Measurements from ENCODE around the gene PARP12.

Gene PARP12

DNA sequence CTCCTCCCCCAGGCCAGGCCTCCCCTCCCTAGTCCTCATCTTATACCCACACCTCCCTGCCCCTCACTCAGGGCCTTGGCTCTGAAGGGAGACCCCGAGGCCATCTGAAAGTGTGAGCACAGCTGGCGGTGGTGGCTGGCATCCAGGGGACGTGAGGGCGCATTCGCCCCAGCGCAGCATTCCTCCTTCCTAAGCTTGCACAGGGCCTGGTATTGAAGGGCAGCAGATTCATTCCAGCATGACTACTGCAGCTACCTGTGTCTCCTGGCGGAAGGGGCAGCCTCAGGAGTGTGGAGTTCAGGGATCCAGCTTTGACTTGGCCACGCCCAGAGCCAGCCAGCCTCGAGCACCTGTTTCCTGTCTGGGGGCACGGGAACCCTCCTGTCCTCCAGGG, 72.6 kb downstream of the PARP12 start:
- no peak for DNase-seq

DNA sequence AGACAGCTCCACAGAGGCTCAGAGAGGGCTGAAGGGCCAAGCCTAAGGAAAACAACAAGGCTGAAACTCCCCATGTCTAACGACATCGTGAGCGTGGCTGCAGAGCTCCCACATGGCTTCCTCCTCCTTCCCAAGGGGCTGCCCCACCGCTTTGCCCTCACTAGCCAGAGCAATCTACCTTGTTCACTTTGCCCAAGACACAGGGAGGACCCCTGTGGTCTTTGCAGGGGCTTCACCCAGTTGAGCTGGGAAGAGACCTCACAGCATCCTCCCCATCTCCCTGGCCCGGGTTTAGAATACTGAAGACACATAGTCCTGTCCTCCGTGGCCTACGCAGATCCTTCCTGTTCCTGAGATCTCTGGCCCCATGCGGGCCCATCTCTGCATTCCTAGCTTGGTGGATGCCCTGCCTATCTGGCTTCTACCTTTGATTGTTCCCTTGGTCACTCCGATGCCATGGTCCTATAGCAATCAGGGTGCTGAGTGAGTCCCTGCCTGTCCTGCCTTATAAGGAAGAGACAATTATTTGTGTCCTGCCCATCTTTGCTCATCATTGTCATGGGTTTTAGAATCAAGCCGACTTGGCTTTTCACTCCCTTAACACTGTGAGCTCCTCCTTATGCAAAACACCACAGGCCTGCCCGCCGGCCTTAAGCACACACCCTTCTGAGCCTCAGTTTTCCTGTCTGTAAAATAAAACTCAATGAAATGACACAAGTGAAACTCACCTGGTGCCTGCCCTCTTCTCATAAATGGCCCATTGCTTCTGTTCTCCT, 73.2 kb downstream of the PARP12 start:
- DNase-seq, result no peak

DNA sequence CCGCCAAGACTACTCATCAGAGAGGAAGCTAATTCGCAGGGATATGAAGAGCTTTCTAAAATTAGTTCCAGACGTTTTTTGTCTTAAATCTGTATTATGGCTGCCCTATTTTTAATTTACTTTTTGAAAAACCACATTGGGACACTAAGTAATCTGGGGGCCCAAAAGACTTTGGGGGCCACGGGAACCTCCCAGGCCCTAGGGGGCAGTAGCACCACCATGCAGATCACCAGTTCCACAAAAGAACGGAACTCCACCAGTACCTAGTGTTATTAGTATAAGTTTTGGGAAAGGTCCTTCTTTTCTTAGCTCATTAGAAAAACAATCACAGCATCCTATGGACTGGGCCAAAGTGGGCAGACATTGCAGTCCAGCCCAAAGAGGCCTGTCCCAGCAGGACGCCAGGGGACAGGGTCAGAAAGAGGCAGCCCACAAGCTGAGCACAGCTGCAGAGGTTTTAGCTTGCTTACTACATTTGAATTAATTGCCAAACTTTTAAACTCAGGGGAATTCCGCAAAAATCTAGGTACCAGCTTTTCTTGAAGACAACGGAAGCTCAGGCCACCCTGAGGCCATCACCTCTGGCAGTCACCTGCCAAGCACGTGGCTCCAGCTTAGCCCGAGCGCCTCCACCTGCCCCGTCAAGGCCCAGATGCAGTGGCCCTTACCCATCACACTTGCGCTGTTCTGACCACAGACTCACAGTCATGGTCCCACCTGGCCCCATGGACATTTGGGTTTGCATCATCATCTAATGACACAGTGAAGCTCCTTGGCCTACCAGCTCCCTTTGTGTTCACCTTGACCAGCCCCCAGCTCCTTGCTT, 74.8 kb downstream of the PARP12 start:
- no peak for DNase-seq

DNA sequence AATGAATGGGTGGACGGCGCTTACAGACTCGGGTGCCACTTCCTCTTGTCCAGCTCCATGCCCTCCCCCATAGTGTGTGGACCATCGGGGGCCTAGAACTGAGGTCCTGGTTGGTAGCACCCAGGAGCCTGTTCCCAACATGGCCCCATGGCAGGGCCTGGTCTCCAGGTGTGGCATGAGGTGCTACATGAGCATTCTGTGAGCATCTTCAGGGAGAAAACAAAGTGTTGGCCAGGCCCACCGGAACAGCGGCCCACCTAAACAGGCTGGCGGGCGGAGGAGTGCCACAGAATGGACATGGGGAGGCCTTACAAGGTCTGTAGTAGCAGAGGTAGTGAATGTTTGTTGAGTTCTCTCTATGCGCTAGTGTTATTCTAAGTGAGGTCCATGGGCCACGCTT, 76.9 kb downstream of the PARP12 start:
- DNase-seq, result no peak

DNA sequence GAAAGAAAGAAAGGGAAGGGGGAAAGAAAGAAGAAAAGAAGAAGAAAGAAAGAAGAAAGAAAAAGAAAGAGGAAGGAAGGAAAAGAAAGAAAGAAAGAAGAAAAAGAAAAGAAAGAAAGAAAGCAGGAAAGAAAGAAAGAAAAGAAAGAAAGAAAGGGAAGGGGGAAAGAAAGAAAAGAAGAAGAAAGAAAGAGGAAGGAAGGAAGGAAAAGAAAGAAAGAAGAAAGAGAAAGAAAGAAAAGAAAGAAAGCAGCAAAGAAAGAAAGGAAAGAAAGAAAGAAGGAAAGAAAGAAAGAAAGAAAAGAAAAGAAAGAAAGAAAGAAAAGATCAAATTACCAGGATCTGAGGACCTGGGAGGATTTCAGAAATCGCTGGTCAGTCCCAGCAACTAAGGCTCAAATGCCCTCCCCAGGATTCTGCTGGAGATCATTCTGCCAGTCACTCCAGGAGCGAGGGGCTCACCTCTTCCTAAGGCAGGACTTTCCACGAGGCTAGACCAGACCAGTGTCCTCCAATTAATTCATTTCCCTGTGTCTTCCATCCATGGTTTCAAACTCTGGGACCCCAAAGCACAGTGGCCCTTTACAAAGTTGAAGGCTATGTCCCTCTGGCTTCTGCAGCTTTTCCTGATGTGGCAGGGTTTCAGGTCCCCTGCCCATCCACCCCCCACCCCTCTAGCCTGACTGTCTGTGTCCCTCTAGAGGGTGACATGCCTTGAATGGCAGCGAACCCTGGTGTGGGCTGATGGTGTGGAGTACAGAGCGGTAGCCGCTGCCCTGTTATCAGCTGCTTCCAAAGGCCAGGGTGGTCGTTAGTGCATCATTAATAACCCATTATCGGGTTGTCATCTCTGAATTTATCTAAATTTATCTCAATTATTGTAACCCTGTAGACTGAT, 77.9 kb downstream of the PARP12 start:
- no peak for DNase-seq

DNA sequence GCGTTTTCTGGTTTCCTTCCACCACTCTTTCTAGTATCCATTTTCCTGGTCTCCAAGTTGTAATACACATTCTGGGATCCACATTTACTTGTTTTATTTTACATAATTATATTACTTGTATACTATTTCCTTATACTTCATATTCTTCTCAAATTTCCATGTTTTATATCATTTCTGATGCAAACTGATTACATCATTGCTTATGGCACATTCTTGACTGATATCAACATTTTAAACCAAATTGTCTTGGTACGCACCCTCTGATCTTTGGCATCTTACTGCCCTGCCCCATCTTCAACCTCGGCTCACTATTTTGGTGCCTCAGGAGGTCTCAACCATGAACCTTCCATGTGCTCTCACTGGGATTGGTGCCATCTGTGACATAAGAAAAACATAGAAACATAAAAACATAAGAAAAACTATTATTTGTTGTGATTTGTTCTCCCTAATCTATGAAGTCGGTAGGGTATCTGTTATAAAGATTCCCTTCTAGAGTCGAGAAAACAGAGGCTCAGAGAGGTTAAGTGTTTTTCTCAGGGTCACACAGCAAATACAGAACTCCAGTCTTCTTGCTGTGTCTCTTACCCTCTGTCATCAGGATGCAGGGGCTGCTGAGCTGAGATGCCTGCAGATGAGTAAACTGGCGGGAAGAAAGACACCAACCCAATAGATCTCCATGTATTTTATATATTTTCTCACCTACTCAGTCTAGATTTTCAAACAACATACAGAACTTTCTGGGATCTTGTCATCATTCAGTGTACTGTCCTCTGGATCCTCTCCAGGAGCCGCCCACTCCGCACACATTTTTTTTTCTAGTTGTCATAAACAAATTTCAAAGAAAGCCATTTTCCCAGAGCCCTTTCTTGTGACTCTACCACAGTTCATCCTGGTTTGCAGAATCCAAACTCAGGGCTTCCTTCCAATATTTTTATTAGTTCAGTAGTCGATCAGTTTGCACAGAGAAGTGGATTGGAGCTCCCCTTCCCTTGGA, 79.5 kb downstream of the PARP12 start:
- DNase-seq, result no peak

DNA sequence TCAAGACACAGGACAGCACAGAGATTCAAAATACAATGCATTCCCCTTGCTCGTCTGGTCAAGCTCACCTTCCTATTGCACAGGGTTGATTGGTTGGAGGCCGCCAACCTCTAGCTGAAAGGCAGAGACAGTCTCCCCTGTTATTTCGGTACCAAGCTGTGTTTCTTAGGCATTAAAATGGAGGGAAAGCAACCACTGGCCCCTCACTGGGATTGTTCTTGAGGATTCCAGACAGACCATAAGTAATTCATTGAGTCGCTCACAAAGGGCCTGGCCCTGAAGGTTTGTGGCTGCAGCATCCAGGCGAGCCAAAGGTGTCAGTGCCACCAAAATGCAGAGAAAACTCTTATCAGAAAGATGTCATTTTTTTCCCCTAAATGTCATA, 81.2 kb downstream of the PARP12 start:
- DNase-seq, result no peak

DNA sequence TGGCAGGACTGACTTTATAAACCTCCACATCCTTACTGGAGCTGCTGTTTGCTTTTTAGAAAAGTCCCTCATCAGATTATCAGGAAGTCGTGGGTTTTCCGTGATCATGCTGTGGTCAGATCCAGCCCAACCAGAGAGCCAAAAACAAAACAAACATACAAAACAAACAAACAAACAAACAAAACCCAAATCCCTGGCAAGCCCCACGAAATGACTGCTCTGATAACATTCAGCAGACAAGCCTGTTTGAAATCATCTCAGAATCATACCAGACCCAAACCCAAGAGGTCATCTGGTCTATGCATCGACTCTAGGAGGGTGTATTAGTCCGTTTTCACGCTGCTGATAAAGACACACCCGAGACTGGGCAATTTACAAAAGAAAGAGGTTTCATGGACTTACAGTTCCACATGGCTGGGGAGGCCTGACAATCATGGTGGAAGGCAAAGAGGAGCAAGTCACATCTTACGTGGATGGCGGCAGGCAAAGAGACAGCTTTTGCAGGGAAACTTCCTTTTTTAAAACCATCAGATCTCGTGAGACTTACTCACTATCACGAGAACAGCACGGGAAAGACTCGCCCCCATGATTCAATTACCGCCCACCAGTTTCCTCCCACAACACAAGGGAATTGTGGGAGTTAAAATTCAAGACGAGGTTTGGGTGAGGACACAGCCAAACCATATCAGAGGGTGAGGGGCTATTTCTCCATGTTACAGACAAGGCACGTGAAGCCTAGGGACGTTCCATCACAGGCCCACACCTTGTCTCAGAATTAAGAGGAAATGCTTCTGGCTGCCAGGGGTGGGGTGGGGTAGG, 85.7 kb downstream of the PARP12 start:
- DNase-seq, result no peak

DNA sequence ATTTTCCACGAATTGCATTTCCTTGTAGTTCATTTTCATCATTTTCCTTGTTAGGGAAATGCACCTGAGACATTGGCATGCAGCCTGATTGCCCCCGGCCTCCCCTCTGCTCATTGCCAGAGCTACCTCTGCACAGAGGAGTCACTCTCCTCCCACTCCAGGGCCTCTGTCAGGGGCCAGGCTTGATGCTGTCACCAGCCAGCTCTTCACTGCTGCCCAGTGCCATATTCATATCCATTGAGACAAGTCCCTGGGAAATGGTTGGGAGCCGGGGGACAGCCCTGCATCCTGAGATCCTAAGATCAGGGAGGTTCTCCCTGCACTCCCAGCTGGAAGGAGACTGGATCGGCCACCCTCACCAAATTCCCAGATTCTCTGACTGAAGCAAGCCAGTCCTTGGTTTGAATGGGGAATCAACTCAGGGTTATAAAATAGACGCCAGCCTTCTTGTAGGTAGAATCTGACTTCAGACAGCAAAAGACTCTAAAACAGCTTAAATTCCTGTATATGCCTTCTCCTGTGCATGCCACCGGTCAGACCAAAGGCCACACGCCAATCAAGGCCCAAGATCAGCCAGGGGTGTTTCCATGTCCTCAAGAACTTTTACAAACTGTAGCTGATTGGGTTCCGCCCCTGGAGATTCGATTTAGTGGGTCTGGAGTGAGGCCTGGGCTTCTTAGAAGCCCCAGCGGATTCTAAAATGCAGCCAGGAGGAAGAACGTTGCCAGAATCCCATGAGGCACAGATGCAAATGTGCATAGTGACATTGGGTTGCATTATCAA, 86.5 kb downstream of the PARP12 start:
- no peak for DNase-seq

DNA sequence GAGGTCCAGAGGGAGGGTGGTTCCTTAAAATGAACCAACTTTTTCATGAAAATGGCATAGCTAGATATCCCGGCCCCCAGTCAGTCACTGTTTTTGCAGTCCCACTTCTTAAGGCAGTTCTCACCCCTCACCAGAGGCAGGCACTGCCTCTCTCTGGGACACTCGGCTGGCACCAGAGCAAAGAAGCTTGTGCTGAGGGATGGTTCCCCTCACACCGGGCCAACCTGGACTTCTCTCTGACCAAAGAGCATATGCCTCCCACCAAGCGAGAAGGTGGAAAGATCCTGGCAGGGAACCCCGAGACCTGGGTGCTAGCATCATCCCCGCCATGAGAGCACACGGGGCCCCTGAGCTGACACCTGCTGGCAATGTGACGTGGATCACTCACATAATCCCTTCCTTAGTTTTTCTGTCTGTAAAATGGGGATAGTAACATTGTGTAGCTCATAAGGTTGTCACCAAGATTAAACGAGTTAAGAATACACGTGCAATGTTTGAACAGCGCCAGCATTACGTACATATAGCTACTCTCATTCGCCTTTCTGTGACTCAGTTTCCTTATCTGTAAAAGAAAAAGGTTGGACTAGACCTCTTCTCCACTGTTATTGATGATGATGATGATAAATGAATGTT, 88.5 kb downstream of the PARP12 start:
- no peak for DNase-seq
